ENCODE measurements around the gene GCK.
"Not testable (repeated sequence)": the region's sequence is repeated elsewhere in the genome, so short reads cannot be mapped to it uniquely, and the experiment has no call there.

GCK gene

DNA sequence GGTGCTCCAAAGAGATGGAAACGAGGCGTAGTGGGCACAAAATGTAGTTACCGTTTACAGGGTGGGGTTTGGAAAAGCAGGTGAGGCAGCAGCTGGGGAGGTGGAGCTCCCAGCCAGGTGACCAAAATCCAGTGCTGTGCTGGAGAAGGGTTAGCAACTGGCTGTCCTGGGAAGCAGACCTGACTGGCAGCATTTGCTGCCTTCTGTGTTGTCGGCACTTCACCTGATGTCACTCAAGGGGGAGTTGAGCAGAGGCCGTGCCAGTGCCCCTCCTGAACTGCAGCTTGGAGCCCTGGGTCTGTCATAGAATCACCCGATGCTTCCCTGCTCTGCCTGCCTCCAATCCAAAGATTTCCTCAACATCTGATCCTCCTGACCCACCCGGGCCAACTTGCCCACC lies 12.8 kb downstream of the GCK start:
- no peak for DNase-seq

DNA sequence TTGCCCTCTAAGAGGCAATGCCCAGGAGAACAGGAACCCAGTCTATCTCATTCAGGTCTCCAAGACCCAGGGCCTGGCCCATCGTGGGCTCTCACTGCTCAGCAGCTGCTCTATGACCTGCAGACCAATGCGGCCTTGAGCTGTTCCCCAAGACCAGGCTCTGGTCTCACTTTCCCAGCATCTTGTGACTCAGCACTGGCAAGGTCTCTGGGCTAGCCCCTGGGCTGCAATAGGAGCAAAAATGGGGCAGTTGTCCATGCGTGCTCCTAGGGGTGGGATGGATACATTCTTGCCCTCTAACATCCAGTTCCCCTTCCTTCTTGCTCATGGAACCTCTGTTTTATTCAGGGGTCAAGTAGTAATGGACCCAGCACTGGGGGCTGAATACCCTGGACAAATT lies 13.5 kb downstream of the GCK start:
- no peak for DNase-seq

DNA sequence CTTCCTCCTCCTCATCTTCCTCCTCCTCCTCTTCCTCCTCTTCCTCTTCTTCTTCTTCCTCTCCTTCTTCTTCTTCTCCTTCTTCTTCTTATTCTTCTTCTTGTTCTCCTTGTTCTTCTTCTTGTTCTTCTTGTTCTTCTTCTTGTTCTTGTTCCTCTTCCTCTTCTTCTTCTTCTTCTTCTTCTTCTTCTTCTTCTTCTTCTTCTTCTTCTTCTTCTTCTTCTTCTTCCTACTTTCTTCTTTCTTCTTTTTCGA lies 14.6 kb downstream of the GCK start:
- not testable (repeated sequence) for DNase-seq

DNA sequence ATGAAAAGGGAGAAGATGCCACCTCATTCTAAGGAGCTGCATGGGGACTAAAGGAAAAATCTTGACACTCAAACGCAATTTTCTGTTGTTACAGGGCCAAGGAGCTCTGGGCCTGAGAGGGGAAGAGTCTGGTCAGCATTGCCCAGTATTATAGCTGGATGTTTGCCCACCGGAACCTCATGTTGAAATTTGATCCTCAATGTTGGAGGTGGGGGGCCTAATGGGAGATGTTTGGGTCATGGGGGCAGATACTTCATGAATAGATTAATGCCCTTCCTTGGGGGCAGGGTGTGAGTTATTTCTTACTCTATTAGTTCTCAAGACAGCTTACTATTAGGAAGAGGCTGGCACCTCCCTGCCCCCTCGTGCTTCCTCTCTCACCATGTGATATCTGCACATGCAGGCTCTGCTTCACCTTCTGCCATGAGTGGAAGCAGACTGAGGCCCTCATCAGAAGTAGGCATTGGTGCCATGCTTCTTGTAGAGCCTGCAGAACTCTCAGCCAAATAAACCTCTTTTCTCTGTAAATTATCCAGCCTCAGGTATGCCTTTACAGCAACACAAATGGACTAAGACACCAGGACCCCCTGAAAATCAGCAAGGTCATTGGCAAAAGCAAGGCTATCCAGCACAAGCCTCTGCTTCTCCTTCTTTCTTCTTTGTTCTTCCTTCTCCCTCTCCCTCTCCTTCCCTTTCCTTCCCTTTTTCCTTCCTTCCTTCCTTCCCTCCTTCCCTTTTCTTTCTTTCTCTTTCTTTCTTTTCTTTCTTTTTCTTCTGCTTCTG lies 15.1 kb downstream of the GCK start:
- DNase-seq: no peak

DNA sequence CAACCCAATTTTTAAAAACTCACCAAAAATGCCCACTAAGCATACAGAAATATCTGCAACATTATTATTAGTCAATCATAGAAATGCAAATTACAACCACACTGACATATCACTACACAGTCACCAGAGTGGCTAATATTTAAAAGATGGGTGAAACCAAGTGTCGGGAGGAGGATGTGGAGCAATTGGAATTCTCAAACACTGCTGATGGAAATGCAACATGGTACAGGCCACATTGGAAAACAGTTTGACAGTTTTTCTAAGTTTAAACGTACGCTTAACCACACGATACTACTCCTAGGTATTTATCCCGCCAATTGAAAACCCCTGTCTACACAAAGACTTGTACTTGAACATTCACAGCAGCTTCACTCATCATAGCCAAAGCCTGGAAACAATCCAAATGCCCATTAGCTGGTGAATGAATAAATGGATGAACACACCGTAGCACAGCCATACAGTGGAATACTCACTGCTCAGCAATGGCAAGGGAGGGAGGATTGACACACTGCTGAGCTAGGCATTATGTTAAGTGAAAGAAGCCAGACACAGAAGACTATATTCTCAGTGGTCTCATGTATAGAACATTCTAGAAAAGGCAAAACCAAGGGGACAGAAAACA lies 16.3 kb downstream of the GCK start:
- no peak for DNase-seq

DNA sequence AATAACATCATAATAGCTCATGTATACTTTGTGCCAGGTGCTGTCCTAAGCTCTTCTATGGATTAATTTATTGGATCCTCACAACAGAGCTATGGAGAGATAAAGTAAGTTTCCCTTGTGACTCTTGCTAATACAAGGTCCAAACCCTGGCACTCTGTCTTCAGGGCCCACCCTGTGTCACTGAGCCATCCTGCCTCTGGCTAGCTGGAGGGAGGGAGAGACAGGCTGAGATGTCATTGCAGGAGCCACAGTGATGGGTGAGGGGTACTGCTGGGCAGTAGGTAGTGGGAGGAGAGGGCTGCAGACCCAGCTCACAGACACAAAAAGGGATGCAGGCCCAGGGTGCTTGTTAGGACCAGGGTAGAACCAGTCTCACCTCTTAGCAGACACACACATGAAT lies 16.9 kb downstream of the GCK start:
- DNase-seq: no peak

DNA sequence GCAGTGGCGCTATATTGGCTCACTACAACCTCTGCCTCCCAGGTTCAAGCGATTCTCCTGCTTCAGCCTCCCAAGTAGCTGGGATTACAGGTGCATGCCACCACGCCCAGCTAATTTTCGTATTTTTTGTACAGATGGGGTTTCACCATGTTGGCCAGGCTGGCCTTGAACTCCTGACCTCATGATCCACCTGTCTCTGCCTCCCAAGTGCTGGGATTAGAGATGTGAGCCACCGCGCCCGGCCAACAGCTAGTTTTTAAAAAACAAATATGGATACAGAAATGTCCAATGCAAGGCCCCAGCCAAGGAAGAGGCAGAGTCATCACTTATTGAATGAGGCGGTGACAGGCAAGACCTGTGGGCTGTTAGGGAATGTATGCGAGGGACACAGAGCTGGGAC lies 17.3 kb downstream of the GCK start:
- not testable (repeated sequence) for DNase-seq

DNA sequence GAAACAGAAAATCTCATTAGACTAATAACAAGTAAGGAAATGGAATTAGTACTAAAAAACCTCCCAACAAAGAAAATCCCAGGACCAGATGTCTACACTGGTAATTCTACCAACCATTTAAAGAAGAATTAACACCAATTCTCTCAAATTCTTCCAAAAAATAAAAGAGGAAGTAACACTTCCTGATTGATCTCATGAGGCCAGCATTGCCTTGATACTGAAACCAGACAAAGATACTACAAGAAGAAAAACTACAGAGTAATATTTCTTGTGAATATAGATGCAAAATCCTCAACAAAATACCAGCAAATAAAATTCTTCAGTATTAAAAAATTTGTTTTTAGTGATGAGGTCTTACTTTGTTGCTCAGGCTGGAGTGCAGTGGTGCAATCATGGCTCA lies 21.3 kb downstream of the GCK start:
- no peak for DNase-seq

DNA sequence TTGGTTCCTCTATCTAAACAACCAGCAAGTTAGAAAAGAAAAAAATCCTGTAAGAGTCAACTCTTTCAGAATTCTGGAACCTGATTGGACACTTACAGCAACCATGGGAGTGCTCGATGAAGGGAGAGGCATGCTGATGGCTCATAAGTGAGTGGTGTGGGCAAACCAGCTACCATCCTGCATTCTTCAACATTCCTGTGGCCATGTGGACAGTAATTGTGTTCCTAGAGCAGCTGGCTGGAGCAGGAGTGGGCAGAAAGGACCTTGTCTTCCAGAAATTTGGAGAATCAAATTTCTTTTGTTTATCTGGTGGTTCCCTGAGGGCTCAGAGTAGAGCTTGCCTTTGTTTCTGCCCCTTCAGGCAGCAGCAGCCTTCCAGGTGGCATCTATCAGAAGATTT lies 25.6 kb downstream of the GCK start:
- no peak for DNase-seq

DNA sequence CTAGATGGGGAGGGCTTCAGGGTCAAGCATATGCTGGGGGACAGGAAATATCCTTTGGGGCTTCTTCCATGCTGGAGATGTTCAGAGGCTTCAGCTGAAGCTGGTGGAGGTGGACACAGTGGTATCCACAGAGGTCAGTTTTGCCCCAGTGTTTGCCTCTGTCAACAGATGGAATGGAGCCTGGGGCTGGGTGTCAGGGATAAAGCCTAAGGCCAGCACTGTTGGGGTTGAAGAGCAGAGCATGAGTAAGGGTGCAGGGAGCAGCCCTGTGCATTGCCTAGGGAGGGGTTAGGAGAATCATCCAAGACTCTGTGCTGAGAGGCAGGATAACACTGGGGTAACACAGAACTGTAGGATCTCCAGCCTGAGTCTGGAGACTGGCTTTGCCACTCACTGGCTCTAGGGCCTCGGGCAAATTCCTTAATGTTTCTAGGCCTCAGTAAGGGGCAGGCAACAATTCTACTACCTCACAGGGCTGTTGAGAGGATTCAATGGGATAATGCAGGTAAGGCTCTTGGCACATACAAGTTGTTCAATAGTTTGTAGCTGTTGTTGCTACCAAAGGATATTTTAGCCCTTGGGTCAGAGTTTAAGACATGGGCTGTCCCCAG lies 26.3 kb downstream of the GCK start:
- no peak for DNase-seq

DNA sequence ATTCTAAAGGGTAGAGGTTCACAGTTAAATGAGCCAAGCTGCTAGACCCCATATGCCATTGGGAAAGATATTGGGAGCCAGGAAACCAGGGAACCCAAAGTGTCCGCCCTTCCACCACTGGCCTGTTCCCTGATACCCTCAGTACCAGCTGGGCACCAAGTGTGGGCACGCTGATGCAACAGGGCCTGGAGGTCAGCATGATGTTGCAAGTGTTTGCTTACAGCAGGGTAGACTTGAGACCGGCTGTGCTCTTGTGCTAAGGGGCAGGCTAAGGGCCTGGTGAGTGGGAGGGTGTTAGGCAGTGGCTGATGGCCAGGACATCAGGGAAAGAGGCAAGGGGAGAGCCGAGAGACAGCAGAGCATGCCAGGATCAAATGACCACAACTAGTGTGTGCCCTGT lies 27.1 kb downstream of the GCK start:
- no peak for DNase-seq

DNA sequence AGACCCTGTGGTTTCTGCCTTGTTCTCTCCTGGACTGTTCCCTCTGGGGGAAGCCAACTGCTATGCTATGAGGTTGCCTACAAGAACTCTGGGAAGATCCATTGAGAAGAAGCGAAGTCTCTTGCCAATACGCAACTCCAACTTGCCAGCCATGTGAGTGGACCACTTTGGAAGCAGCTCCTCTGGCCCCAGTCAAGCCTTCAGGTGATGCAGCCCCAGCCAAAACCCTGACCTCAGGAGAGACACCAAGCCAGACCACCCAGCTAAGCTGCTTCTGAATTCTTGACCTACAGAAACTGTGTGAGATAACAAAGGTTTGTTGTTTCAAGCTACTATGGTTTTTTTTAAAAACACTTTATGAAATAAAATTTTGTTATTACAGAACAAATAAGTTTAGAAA lies 27.9 kb downstream of the GCK start:
- DNase-seq: no peak

DNA sequence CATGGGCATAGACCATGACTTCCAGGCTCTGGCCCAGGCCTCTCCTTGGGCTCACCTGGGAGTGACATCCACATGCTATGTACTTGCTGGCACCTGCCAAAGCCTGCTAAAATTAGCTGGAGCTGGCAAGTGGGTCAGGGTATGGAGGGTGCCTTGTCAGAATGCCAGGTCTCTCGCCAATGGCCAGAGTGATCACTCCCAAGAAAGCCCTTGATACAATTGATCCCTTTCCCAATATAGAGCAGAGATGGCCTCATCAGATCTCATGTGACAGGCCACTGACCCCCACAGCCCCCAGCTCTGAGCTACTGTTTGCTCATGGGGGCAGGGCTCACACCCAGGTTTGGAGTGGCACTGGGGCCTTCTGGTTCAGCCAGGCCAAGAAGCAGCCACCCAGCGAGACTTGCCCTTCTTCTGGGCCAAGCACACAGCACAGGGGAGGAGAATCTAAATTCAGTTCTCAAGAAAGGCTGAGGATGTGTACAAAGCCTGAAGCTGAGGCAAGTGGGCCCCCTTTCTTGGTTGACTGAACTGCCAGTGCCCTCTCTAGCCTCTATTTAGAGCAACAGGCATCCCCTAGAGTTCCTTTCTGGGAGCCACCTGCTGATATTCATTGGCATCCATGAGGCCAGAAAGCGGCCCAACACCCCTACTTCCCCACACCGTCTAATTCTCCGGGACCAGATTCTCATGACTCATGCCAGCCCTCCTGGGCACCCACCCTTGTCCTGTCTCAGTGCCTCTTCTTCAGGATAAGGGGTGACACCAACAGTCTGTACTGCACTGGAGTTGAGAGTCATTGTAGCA lies 29.2 kb downstream of the GCK start:
- no peak for DNase-seq

DNA sequence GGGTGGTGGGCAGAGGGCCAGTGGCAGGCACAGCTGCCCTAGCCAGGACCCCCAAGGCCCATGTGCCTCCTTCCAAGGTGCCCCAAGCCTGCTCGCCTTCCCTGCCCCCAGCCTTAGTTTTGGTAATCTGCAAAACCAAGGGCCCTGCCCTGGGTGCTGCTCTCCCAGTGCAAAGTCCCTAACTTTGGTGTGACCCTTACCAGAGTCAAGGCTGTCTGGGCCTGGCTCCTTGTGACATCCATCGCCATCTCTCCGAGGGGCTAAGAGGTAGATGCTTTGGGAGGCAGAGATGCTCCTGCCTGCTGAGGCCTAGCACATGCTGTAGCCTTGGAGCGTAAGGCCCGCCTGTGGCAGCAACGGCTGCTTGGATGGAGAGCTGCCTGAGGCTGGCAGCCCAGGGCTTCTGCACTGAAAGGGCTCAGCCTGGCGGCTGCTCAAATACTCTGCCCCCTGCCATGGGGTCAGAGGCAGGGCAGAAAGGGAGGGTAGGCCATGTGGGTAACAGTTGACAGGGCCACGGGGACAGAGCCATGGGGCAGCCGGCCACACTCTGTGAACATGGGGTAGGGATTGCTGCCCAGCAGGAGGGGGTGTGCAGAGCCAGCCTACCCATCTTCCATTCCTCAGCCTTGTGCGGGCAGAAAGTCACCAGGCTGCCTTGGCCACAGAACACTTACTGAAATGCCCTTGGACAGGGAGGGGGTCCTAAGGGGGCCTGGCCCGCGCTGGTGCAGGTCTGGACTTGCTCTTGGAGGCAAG lies 30.2 kb downstream of the GCK start:
- no peak for DNase-seq

DNA sequence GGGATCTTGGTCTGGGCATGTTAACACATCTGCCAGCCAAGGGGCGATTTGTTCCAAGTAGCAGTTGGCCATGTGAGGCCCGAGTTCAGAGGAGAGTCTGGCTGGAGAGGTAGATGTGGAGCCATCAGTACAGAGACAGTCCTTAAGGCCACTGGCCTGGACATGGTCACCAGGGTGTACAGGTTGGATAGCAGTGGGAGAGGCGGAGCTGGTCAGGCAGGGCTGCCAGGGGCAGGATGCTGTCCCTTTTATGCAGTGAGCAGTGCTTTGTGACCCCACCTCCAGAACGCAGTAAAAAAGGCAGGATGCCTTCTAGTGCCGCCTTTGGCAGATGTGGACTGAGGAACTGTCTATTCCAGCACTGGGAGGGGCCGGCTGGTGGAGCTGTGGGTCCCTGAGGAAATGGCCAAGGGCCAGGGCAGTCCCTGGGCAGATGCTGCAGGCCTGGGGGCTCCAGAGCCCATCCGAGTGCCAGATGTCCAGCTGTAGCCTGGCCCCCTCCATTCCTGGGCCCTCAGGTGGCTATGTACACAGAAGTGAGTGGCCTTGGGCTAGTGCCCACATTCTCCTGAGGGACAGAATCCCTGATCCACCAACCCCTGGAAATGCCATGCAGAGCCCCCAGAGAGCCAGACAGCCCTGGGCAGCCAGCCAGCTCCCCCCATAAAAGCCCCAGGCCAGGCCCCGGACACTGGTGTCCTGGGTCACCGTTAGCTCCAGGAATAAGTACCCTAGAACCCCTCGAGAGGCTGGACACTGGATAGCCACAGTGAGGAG lies 31.0 kb downstream of the GCK start:
- peak; percentile 56 to 64 for DNase-seq

DNA sequence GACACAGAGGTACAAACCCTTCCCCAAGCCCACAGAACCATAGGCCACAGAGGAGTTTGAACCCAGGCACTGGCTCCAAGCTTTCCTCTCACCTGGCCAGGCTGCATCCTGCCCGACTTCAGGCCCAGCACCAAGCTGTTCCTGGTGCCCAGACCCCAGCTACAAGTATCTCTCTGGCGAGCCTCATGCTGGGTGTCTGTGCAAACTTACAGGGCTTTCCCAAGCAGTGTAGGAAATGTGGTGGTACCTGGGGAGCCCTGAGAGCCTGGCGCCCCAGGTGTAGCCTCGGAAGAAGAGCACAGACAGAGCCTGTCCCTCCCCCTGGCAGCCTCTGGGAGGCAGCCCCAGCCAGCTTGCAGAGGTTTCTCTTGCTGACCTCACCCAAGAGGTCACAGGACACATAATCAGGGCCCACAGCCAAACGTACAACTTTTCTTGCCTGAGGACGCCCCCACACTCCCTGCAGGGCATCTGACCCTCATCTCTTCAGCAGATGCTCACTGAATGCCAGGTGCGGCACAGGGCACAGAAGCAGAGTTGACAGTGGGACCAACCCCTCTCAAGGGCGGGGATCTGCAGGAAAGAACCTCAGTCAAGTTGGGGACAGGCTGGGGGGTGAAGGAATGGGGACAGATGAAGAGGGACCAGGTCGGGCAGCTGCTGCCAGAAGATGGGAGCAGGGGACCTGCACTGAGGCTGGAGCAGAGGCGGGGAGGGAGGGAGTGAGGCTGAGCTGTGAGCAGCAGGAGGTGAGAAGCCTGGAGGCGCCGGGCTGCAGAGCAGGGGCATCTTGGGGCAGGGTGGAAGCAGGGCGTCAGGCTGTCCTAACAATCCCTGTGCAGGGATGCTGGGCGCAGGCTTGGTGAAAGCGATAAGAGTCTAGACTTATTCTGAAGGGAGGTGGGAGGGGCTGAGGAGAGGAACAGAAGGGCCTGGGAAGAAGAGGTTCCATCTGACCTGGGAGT lies 31.8 kb downstream of the GCK start:
- DNase-seq: peak; percentile 66 to 76

DNA sequence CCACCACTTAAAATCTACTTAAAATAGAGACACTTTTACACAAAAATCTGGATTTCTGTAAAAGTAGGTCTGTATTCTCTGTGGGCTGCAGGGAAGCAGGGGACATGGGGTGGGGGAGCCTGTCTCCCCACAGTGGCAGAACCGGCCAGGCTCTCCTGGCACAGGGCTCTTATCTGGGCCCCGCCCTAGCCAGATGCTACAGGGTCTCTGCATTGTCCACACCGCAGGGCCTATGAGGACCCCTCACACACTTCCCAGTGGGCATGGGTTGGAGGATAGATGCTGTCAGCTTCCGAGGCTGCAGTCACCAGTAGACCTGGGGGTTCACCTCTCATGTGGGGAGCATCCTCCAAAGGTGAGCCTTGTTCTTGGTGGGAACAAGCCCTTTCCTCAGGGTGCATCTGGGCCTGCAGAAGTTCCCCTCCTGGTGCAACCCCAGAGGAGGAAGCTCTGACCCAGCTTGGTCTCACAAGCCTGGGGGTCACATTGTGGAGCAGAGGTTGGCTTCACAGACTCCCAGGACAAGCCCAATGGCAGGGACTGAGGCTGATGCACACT lies 32.7 kb downstream of the GCK start:
- DNase-seq: no peak

DNA sequence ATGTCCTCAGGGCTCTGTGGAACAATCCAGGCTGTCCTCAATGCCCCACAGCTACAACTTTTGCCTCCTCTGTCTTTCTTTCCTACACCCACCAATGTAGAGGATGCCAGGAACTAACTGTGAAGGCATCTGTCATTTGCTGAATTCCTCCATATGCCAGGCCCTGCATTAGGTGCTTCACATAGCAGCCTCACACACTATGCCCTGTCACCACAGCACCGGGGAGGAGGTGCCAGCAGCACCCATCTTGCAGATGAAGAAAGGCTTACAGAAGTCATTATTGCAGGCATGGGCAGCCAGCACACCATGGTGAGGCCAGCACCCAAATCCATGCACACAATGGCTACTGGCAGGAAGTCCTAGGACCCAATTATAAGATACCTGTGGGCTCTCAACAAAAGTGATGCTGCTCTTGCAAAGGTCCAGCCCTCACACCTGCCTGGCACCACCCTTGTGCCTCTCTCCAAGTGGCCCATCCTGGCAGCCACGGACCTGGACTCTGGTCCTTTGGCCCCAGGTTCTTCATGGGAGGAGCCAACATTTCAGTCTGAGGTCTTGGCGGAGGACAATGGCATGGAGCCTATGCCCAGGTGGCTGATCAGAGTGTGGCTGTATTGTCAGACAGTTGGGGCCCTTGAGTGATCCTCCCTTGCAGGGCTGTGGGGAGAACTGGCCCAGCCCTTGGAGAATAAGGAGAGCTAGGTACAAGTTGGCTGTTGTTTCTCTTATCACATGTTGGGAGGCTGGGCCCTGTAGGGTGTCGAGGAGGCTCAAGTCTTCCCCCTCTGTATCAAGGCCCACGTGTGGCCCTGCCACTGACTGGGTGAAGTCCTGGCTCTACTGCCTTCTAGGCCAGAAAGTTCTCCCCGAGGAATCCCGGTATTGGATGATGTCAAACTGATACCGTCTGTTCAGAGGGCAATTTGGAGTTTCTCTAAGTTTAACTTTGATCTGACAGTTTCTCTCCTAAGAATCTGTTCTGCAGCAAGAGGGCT lies 33.8 kb downstream of the GCK start:
- DNase-seq: no peak

DNA sequence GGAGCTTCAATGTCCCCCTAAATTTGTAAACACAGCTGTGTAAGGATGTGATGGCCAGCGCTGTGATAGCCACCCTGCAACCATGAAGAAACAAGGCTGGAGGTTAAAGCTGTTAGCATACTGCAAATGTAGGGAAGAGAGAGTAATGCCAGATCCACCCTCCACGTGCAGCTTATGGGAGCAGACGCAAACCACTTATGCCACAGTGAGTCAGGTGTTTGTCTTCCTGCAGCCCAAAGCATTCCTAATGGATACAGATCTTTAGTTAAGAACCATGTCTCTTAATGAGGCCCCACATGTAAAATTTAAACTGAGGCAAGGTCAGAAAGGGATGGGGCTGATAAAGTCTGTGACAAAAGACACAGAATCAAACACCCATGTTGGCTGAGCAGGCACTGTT lies 34.5 kb downstream of the GCK start:
- DNase-seq: no peak

All from NCI-H524 (cell line).